HL-60 (cell line): ENCODE results near the gene RPE65.
"Not testable (repeated sequence)": the region's sequence is repeated elsewhere in the genome, so short reads cannot be mapped to it uniquely, and the experiment has no call there.

Experiments
- DNase-seq, 2 experiments: peaks; one replicate each; pipeline ENCODE4 v3.0.0-alpha.2; 2010 to 2020; ENCODE audit warnings: low read depth in 1 of 2, low spot score in 1 of 2
- H3K27ac ChIP-seq: fragments of 250-450 bp; sonication (Bioruptor Pico); replicated peaks from 2 replicates; pipeline ENCODE4 v1.5.1; 2020; ENCODE audit warnings: mild to moderate bottlenecking, moderate library complexity
- H3K27me3 ChIP-seq: fragments of 250-450 bp; sonication (Bioruptor Pico); 2 replicates; pipeline ENCODE4 v1.5.1; 2021; ENCODE audit warnings: mild to moderate bottlenecking, moderate library complexity; ENCODE audit not compliant: insufficient read depth, poor library complexity, severe bottlenecking
- H3K4me3 ChIP-seq: replicated peaks from 2 replicates; pipeline ENCODE4 v1.5.1; 2011; ENCODE audit warnings: mild to moderate bottlenecking, control low read depth, low read length; ENCODE audit not compliant: insufficient read depth
- GABPA ChIP-seq: IDR thresholded peaks from 2 replicates; pipeline ENCODE4 v1.6.1; 2012; ENCODE audit warnings: low read depth
- POLR2AphosphoS5 ChIP-seq: IDR thresholded peaks from 2 replicates; pipeline ENCODE4 v1.6.1; 2012; ENCODE audit warnings: low read depth
- SPI1 ChIP-seq: IDR thresholded peaks from 2 replicates; pipeline ENCODE4 v1.6.1; 2012; ENCODE audit warnings: low read depth, mild to moderate bottlenecking, borderline replicate concordance
- TF ChIP-seq, protein P1 (sequence below): IDR thresholded peaks from 2 replicates; pipeline ENCODE4 v1.6.1; 2012; ENCODE audit warnings: low read depth; ENCODE audit not compliant: insufficient replicate concordance
- TF ChIP-seq, protein P2 (sequence below): IDR thresholded peaks from one replicate; pipeline ENCODE4 v1.5.1; 2011; ENCODE audit warnings: low read length, control low read depth, inconsistent platforms; ENCODE audit not compliant: insufficient read depth

RPE65 gene

DNA sequence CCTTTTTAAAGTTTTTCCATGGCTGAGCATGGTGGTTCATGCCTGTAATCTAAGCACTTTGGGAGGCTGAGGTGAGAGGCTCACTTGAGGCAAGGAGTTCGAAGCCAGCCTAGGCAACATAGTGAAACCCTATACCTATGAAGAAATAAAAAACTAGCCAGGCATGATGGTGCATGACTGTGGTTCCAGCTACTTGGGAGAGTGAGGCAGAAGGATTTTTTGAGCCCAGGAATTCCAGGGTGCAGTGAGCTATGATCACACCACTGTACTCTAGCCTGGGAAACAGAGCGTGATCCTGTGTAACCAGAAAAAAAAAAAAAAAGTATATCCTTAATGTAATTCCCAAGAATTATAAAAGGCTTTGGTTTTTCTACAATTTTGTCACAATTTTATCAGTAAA is 29.7 kb upstream of the RPE65 start:
- TF ChIP-seq, protein P1, sequence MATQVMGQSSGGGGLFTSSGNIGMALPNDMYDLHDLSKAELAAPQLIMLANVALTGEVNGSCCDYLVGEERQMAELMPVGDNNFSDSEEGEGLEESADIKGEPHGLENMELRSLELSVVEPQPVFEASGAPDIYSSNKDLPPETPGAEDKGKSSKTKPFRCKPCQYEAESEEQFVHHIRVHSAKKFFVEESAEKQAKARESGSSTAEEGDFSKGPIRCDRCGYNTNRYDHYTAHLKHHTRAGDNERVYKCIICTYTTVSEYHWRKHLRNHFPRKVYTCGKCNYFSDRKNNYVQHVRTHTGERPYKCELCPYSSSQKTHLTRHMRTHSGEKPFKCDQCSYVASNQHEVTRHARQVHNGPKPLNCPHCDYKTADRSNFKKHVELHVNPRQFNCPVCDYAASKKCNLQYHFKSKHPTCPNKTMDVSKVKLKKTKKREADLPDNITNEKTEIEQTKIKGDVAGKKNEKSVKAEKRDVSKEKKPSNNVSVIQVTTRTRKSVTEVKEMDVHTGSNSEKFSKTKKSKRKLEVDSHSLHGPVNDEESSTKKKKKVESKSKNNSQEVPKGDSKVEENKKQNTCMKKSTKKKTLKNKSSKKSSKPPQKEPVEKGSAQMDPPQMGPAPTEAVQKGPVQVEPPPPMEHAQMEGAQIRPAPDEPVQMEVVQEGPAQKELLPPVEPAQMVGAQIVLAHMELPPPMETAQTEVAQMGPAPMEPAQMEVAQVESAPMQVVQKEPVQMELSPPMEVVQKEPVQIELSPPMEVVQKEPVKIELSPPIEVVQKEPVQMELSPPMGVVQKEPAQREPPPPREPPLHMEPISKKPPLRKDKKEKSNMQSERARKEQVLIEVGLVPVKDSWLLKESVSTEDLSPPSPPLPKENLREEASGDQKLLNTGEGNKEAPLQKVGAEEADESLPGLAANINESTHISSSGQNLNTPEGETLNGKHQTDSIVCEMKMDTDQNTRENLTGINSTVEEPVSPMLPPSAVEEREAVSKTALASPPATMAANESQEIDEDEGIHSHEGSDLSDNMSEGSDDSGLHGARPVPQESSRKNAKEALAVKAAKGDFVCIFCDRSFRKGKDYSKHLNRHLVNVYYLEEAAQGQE = no peak
- TF ChIP-seq, protein P2, sequence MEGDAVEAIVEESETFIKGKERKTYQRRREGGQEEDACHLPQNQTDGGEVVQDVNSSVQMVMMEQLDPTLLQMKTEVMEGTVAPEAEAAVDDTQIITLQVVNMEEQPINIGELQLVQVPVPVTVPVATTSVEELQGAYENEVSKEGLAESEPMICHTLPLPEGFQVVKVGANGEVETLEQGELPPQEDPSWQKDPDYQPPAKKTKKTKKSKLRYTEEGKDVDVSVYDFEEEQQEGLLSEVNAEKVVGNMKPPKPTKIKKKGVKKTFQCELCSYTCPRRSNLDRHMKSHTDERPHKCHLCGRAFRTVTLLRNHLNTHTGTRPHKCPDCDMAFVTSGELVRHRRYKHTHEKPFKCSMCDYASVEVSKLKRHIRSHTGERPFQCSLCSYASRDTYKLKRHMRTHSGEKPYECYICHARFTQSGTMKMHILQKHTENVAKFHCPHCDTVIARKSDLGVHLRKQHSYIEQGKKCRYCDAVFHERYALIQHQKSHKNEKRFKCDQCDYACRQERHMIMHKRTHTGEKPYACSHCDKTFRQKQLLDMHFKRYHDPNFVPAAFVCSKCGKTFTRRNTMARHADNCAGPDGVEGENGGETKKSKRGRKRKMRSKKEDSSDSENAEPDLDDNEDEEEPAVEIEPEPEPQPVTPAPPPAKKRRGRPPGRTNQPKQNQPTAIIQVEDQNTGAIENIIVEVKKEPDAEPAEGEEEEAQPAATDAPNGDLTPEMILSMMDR = no peak
- no peak for TF ChIP-seq GABPA
- TF ChIP-seq POLR2AphosphoS5 = no peak
- TF ChIP-seq SPI1 = no peak

GRCh38 chr1:68478662-68479061 is 28.9 kb upstream of the RPE65 start:
- H3K27ac ChIP-seq = no peak overlapping the region
- no peaks in the 10 kb centered on the region for H3K27me3 ChIP-seq
- TF ChIP-seq POLR2AphosphoS5 (no peak), SPI1 (no peak), GABPA (no peak)
- TF ChIP-seq, protein P2 = no peak
- TF ChIP-seq, protein P1 = no peak
- no peak overlapping the region for H3K4me3 ChIP-seq
- no peak for DNase-seq

More for the DNA sequence above, 29.7 kb upstream of the RPE65 start:
- H3K27me3 ChIP-seq = no peaks in the 10 kb centered on the region
- H3K4me3 ChIP-seq = no peak overlapping the region
- no peak for DNase-seq
- no peak overlapping the region for H3K27ac ChIP-seq

DNA sequence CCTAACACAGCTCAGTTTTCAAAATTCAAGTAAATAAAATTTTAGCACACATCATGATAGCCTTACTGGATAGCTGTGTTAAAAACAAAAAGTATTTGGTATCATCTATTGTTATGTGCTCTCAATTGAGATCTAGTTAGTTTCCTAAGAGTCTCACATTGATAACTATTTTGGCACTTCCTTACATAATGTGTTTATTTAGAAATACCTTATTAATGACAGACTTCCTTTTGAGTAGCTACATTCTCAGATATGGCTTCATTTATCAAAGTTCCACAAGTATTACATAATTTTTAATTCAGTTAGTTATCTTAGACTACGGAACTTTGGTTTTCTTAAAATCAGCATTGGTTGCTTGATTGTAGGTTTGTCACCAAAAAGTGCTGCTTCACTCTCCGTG is 26.9 kb upstream of the RPE65 start:
- not testable (repeated sequence) for H3K4me3 ChIP-seq, H3K27me3 ChIP-seq, H3K27ac ChIP-seq, DNase-seq

DNA sequence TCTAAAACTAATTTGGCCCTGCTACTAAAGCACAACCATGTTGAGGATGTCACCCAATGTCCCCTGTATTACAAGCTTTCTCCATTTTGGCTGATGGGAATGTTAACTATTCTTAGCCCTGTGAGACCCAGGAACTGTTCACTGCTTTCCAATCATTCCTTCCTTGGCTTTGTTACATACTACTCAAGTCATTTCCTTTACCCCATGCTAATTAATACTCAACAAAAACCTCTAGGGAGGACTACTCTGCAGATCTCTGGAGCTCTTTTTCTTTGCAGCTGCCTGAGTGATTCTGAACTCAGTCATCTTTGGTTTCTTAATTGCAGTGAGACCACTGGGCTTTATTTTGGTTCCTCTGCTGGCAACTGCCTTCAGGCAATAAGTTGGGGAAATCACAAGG is 23.3 kb upstream of the RPE65 start:
- Histone ChIP-seq H3K4me3 (no peak overlapping the region), H3K27me3 (no peaks in the 10 kb centered on the region), H3K27ac (no peak overlapping the region)
- TF ChIP-seq, protein P1 = no peak
- TF ChIP-seq, protein P2 = no peak
- no peak for TF ChIP-seq POLR2AphosphoS5
- TF ChIP-seq SPI1 = no peak
- TF ChIP-seq GABPA = no peak
- no peak for DNase-seq
